HEK293 (cell line): Measurements from ENCODE around the gene CREB5.

ENCODE experiments used
- CTCF ChIA-PET: fragments of 350-600 bp; formaldehyde crosslinking; extraction: SDS; loops from one replicate; lab custom pipeline; 2021; ENCODE audit warnings: antibody characterized with exemption; lab: Yijun Ruan, JAX
- POLR2A ChIA-PET: fragments of 300-600 bp; formaldehyde crosslinking; extraction: SDS; loops from one replicate; lab custom pipeline; 2020; ENCODE audit warnings: antibody characterized with exemption, inconsistent platforms; lab: Yijun Ruan, JAX
- H3K27ac ChIP-seq: fragments of 200-500 bp; sonication (Bioruptor generic); 2 replicates; pipeline ENCODE4 v1.5.1; 2014; ENCODE audit warnings: low read depth, low read length, control low read depth, inconsistent platforms; ENCODE audit errors: extremely low read depth
- H3K36me3 ChIP-seq, 2 experiments: fragments of 200-500 bp in 1 of 2; sonication (Bioruptor generic) in 1 of 2; 1 replicate in 1 of 2; 2 replicates in 1 of 2; pipeline ENCODE4 v1.5.1; 2014 to 2017; ENCODE audit warnings: inconsistent platforms in 2 of 2, low read length in 2 of 2; ENCODE audit not compliant: control insufficient read depth in 2 of 2, insufficient read depth in 1 of 2
- H3K4me1 ChIP-seq: fragments of 200-500 bp; sonication (Bioruptor generic); 2 replicates; pipeline ENCODE4 v1.5.1; 2014; ENCODE audit warnings: mild to moderate bottlenecking, low read length, inconsistent platforms; ENCODE audit not compliant: control insufficient read depth, insufficient read depth
- H3K4me3 ChIP-seq: 2 replicates; pipeline ENCODE4 v1.5.1; 2011; ENCODE audit warnings: low read depth, mild to moderate bottlenecking, control low read depth, low read length, moderate library complexity
- H3K9me3 ChIP-seq: fragments of 200-500 bp; sonication (Bioruptor generic); 2 replicates; pipeline ENCODE4 v1.5.1; 2014; ENCODE audit warnings: low read depth, low read length, inconsistent platforms; ENCODE audit not compliant: control insufficient read depth, insufficient read depth
- GLIS1 ChIP-seq: fragments of 450-650 bp; formaldehyde crosslinking; IDR thresholded peaks from 2 replicates; pipeline ENCODE4 v1.5.1; 2016; ENCODE audit warnings: missing biosample characterization, missing genetic modification characterization
- GLIS2 ChIP-seq: fragments of 450-650 bp; formaldehyde crosslinking; IDR thresholded peaks from 2 replicates; pipeline ENCODE4 v1.5.1; 2016; ENCODE audit warnings: missing biosample characterization, missing genetic modification characterization
- MEIS1 ChIP-seq: sonication (generic); formaldehyde crosslinking; IDR thresholded peaks from 2 replicates; pipeline ENCODE4 v1.8.1; 2022; ENCODE audit warnings: missing genetic modification reagents, mild to moderate bottlenecking, borderline replicate concordance
- MZF1 ChIP-seq: fragments of 450-650 bp; formaldehyde crosslinking; IDR thresholded peaks from 2 replicates; pipeline ENCODE4 v1.5.1; 2017; ENCODE audit warnings: missing biosample characterization, missing genetic modification characterization, borderline replicate concordance
- PATZ1 ChIP-seq: fragments of 450-650 bp; formaldehyde crosslinking; IDR thresholded peaks from 2 replicates; pipeline ENCODE4 v1.5.1; 2016; ENCODE audit warnings: missing biosample characterization, missing genetic modification characterization
- TRIM28 ChIP-seq: IDR thresholded peaks from 2 replicates; pipeline ENCODE4 v1.6.1; 2011; ENCODE audit warnings: low read length, control low read depth, borderline replicate concordance
- ZFP37 ChIP-seq: fragments of 450-650 bp; formaldehyde crosslinking; IDR thresholded peaks from 2 replicates; pipeline ENCODE4 v1.5.1; 2016; ENCODE audit warnings: missing biosample characterization, missing genetic modification characterization
- ZNF184 ChIP-seq: fragments of 450-650 bp; IDR thresholded peaks from 2 replicates; pipeline ENCODE4 v1.5.1; 2018; ENCODE audit warnings: missing biosample characterization, mild to moderate bottlenecking, missing genetic modification characterization
- ZNF19 ChIP-seq: fragments of 450-650 bp; formaldehyde crosslinking; IDR thresholded peaks from 2 replicates; pipeline ENCODE4; 2016; ENCODE audit warnings: missing biosample characterization, missing genetic modification characterization, low read depth
- ZNF239 ChIP-seq: fragments of 450-650 bp; formaldehyde crosslinking; IDR thresholded peaks from 2 replicates; pipeline ENCODE4 v1.5.1; 2016; ENCODE audit warnings: missing biosample characterization, missing genetic modification characterization
- ZNF292 ChIP-seq: fragments of 450-650 bp; formaldehyde crosslinking; IDR thresholded peaks from 2 replicates; pipeline ENCODE4 v1.5.1; 2016; ENCODE audit warnings: low read depth, missing biosample characterization, missing genetic modification characterization, borderline replicate concordance
- ZNF302 ChIP-seq: fragments of 450-650 bp; formaldehyde crosslinking; IDR thresholded peaks from 2 replicates; pipeline ENCODE4 v1.5.1; 2016; ENCODE audit warnings: missing biosample characterization, missing genetic modification characterization, low read depth
- ZNF560 ChIP-seq: fragments of 450-650 bp; formaldehyde crosslinking; IDR thresholded peaks from 2 replicates; pipeline ENCODE4 v1.5.1; 2017; ENCODE audit warnings: missing biosample characterization, missing genetic modification characterization, borderline replicate concordance
- ZNF701 ChIP-seq: fragments of 450-650 bp; formaldehyde crosslinking; IDR thresholded peaks from 2 replicates; pipeline ENCODE4 v1.5.1; 2016; ENCODE audit warnings: missing biosample characterization, missing genetic modification characterization
- ZNF777 ChIP-seq: fragments of 450-650 bp; formaldehyde crosslinking; IDR thresholded peaks from 2 replicates; pipeline ENCODE4 v1.5.1; 2017; ENCODE audit warnings: missing biosample characterization, missing genetic modification characterization, borderline replicate concordance
- TF ChIP-seq, protein P1 (sequence below): fragments of 450-650 bp; formaldehyde crosslinking; IDR thresholded peaks from 2 replicates; pipeline ENCODE4 v1.5.1; 2016; ENCODE audit warnings: missing biosample characterization, missing genetic modification characterization, low read depth
- TF ChIP-seq, protein P2 (sequence below): fragments of 450-650 bp; formaldehyde crosslinking; IDR thresholded peaks from 2 replicates; pipeline ENCODE4 v1.5.1; 2017; ENCODE audit warnings: missing biosample characterization, missing genetic modification characterization
- TF ChIP-seq, protein P3 (sequence below): fragments of 450-650 bp; formaldehyde crosslinking; IDR thresholded peaks from 2 replicates; pipeline ENCODE4 v1.5.1; 2017; ENCODE audit warnings: missing biosample characterization, missing genetic modification characterization

Gene CREB5

GRCh38 chr7:28455486-28455885 lies 43.2 kb downstream of the CREB5 start:
- no peaks in the 10 kb centered on the region for H3K9me3 ChIP-seq
- H3K27ac ChIP-seq = no peak overlapping the region
- TF ChIP-seq ZNF302 (tag by site-specific recombination) (no peak), ZNF292 (no peak), ZNF701 (no peak), ZNF239 (tag by site-specific recombination) (no peak), MZF1 (tag by site-specific recombination) (no peak), ZFP37 (tag by site-specific recombination) (no peak), MEIS1 (CRISPR knock-in tag) (no peak), ZNF560 (tag by site-specific recombination) (no peak), GLIS2 (tag by site-specific recombination) (no peak), ZNF777 (tag by site-specific recombination) (no peak), GLIS1 (no peak), TRIM28 (no peak), PATZ1 (tag by site-specific recombination) (no peak), ZNF19 (tag by site-specific recombination) (no peak)
- TF ChIP-seq, protein P1, sequence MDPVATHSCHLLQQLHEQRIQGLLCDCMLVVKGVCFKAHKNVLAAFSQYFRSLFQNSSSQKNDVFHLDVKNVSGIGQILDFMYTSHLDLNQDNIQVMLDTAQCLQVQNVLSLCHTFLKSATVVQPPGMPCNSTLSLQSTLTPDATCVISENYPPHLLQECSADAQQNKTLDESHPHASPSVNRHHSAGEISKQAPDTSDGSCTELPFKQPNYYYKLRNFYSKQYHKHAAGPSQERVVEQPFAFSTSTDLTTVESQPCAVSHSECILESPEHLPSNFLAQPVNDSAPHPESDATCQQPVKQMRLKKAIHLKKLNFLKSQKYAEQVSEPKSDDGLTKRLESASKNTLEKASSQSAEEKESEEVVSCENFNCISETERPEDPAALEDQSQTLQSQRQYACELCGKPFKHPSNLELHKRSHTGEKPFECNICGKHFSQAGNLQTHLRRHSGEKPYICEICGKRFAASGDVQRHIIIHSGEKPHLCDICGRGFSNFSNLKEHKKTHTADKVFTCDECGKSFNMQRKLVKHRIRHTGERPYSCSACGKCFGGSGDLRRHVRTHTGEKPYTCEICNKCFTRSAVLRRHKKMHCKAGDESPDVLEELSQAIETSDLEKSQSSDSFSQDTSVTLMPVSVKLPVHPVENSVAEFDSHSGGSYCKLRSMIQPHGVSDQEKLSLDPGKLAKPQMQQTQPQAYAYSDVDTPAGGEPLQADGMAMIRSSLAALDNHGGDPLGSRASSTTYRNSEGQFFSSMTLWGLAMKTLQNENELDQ = no peak
- TF ChIP-seq, protein P2, sequence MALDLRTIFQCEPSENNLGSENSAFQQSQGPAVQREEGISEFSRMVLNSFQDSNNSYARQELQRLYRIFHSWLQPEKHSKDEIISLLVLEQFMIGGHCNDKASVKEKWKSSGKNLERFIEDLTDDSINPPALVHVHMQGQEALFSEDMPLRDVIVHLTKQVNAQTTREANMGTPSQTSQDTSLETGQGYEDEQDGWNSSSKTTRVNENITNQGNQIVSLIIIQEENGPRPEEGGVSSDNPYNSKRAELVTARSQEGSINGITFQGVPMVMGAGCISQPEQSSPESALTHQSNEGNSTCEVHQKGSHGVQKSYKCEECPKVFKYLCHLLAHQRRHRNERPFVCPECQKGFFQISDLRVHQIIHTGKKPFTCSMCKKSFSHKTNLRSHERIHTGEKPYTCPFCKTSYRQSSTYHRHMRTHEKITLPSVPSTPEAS (tag by site-specific recombination) = no peak
- POLR2A ChIA-PET = no interaction called here
- peaks cover 7% of the 10 kb centered on the region for H3K4me1 ChIP-seq
- no peaks in the 10 kb centered on the region for H3K36me3 ChIP-seq
- CTCF ChIA-PET = no interaction called here
- H3K4me3 ChIP-seq = no peak overlapping the region

DNA sequence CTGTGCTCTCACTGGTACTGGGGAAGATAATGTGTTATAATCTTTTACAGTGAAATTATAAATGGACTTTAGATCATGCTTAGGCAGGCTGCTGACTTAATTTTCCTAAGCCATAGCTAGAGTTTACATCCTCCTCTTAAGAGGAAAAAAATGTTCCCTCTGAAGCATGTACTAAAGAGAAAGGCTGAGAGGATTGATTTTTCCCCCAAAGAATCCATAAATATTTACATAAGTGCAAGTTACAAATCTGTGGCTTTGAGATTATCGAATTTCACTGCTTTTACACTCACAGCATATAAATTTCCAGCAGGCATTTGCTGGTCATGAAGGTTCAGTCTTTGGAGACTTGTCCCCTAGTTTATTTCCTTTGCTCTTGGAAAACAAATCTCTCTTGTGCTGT lies 43.7 kb downstream of the CREB5 start:
- TF ChIP-seq, protein P3, sequence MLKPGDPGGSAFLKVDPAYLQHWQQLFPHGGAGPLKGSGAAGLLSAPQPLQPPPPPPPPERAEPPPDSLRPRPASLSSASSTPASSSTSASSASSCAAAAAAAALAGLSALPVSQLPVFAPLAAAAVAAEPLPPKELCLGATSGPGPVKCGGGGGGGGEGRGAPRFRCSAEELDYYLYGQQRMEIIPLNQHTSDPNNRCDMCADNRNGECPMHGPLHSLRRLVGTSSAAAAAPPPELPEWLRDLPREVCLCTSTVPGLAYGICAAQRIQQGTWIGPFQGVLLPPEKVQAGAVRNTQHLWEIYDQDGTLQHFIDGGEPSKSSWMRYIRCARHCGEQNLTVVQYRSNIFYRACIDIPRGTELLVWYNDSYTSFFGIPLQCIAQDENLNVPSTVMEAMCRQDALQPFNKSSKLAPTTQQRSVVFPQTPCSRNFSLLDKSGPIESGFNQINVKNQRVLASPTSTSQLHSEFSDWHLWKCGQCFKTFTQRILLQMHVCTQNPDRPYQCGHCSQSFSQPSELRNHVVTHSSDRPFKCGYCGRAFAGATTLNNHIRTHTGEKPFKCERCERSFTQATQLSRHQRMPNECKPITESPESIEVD (tag by site-specific recombination) = peak; percentile 76
- TF ChIP-seq ZNF184 (tag by site-specific recombination) = no peak
- Histone ChIP-seq H3K27ac (no peak overlapping the region), H3K36me3 (no peaks in the 10 kb centered on the region), H3K4me3 (no peak overlapping the region), H3K9me3 (no peaks in the 10 kb centered on the region), H3K4me1 (peaks cover 7% of the 10 kb centered on the region)
- ChIA-PET CTCF (no interaction called here), POLR2A (no interaction called here)
